CD4-positive, alpha-beta T cell treated with Interleukin-21 for 1 hour (primary cell): ENCODE measurements around the gene AKT2.
"Not testable (repeated sequence)": the region's sequence is repeated elsewhere in the genome, so short reads cannot be mapped to it uniquely, and the experiment has no call there.

Experiments
- DNase-seq: peaks from one replicate; pipeline ENCODE4 v3.0.0-alpha.2; 2020

AKT2 gene

DNA sequence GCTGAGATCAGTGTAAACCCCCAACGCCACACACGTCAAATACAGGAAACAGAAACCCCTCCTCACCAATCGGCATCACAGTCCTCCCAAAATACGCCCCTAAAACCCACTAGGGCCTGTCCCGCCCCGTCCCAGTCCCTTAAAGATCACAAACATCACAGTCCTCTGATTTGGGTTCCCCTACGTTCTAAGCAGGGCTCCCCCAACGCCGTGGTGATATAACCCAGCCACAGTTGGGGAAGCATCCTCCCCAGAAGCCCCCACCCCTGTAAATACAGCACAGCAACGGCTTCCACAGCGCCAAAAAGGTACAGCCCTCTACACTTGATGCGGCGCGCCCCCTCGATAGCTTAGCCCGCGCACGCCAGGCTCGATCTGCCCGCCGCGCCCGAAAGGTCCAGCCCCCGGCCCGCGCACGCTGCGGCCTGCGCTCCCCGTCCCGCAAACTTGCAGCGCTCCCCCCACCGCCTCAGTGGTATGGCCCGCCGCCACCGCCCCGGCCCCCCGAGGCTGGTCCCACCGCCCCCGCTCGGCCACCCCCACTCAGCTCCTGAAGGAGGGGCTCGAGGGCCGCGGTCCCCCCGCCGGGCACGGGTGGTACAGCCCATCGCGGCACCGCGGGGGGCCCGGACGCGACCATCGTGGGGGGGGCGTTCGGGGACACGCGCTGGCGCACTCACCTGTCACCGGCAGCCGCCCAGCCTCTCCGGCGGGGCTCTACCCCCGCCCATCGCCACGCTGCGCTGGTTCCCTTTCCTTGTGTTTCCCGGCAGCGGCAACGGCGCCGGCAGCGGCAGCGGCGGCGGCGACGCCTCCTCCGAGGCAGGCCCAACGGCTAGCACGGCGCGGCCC lies at the start of gene AKT2:
Gene AKT2 (minus strand): TSS at position 845 of the 852 bp plus-strand sequence. CDS start 20,078 bp downstream, outside the sequence.
- peak; percentile 87 for DNase-seq

DNA sequence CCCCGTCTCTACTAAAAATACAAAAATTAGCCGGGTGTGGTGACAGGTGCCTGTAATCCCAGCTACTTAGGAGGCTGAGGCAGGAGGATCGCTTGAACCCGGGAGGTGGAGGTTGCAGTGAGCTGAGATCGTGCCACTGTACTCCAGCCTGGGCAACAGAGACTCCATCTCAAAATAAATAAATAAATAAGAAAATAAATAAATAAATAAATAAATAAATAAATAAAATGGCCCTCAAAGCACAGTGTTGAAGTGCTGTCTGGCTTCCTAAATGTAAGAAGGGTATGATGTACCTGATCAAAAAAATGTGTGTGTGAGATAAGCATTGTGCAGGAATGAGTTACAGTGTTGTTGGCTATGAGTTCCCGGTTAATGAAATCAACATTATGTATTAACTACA lies 47.9 kb upstream of the AKT2 start:
- not testable (repeated sequence) for DNase-seq

DNA sequence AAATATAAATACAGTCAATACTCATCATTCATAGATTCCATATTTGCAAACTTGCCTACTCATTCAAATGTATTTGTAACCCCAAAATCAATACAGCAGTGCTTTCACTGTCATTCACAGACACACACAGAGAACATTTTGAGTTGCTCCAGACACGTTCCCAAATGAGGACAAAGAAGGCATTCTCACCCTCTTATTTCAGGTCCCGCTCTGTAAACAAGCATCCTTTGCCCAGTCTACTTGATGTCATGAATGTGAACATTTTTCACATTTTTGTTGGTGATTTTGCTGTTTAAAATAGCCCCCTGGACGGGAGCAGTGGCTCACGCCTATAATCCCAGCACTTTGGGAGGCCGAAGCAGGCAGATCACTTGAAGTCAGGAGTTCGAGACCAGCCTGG lies 47.5 kb upstream of the AKT2 start:
- no peak for DNase-seq

DNA sequence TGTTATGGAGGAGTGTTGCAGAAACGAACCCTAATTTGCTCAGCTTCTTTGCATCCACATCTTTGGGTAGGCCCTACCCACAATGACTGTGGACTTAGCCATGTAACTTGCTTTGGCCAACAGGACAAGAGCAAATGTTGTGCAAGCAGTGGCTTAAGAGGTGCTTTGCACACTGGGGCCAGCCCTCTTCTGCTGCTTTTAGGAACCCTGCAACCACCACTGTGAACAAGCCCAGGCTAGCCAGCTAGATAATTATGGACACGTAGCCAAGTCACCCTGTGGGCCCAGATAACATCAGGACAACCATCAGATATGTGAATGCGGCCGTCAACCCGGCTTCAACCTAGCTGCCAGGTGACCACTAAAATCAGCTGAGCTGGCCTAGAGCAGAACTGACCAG lies 45.9 kb upstream of the AKT2 start:
- DNase-seq = no peak

DNA sequence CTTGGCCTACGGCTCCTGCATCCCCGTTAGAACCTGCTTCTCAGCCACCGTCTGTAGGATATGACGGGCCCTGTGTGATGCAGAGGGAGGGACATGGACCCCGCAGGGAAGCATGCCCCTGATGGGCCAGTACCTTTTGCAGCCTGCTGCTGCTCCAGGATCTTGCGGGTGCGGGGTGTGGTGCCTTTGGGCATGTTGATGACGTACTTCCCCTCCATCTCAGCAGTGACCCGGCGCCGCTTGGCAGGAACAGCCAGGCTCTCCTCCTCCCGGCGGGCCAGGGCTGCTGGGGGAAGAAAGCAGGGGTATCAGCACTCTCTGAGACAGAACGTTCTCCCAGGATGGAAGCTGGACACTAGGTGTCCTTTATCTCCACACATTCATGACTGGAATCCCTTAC lies 41.1 kb upstream of the AKT2 start:
- no peak for DNase-seq

DNA sequence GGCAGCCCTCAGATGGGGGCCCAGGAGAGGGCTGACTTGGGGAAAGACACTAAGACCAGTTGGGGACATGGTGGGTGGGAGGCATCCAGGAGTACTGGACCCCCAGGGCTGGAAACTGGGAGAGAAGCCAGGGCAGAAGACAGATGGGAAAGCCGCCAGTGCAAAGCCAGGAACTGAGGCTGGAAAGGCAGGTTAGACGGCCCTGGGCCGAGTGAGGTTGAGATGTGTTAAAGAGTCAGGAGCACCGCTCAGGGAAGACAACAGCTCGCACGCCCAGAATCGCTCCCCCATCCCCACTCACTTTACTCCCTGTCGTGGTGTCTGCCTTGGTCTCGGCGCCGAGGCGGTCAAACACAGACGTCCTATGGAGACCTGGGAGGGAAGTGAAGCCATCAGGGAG lies 38.6 kb upstream of the AKT2 start:
- DNase-seq = no peak

DNA sequence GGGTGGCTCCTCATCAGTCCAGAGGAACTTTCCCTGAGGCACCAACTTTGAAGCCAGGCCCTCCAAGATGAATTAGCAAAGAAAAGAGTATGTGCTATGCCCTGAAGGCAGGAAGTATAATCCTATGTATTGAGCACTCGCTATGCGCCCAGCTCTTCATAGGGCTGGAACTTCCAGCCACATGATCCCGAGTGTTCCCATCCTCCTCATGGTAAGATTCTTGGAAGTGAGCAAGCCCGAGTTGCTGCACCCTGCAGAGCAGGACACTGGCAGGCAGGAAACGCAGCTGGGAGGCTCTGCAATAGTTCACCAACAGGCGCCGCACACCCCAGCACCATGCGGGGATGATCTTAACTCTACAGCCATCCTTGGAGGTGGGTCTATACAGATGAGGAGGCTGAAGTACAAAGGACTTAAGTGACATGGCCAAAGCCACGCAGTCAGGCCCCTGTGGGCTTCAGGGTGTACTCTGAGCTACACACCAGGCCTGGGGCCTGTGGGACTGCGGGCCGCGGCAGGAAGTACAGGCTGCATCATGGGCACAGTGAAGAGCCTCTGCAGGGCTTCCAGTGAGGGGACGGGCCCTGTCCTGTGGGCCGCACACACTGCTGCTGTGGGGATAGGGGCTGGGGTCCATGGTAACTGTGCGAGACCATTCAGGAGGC lies 37.9 kb upstream of the AKT2 start:
- DNase-seq = no peak

DNA sequence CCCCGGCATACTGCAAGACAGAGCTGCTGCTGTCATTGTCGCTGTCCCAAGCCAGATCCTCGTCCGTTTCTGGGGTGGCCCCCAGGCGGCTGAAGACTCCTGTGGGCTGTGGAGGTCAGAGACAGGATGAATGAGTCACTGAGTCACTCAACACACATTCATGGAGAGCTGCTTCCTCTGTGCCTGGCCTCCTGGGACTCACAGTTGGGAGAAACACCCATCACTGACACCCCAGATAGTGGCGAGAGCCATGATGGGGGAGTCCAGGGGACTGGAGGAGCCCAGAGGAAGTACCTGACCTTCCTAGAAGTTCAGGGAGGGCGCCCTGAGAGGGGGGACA lies 37.1 kb upstream of the AKT2 start:
- DNase-seq = no peak

DNA sequence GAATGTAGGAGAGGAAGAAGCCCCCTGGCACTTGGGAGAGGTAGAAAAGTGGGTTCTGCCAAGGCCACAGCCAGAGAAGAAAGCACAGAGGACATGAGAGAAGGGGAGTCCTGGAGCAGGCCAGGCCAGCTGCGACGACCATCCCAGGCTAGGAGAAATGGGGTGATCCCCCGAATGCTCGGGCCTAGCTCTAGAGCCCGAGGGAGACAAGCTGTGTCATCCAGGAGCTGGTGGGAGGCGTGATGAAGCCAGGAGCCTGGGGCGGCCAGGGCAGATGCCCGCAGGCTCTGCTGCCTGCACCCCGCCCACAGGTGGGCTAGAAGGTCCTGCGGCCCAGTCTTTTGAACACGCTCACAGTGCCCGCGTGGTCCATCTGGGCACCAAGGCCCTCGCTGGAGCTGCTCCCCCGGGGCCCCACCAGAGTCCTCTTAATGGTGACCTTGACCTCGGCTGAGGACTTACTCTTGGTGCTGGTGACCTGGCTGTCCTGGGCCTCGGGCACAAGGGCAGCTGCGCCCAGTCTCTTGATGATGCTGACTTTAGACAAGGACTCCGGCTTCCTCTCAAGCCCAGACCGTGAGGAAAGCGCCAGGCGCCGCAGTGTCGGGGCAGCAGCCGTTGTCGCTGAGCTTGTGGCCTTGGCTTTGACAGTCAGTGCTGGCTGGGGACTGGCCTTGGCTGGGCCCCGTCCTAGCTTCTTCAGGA lies 36.6 kb upstream of the AKT2 start:
- no peak for DNase-seq

DNA sequence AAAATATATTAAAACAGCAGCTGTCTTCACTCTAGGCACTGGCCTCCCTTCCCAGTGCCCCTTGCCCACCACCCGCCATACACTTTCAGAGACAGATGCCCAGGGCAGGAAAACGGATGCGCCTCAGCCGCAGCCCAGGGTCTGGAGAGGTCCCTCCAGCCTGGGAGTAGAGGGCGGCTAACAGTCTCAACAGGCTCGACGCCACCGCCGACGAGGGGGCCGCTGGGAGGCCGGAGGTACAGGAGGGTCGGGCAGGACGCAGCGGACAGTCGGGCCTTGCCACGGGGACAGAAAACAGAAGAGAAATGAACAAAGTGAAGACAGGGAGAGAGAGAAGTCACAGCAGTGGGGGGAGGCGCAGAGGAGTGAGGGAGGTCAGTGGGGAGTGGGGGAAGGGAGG lies 35.9 kb upstream of the AKT2 start:
- DNase-seq = no peak

DNA sequence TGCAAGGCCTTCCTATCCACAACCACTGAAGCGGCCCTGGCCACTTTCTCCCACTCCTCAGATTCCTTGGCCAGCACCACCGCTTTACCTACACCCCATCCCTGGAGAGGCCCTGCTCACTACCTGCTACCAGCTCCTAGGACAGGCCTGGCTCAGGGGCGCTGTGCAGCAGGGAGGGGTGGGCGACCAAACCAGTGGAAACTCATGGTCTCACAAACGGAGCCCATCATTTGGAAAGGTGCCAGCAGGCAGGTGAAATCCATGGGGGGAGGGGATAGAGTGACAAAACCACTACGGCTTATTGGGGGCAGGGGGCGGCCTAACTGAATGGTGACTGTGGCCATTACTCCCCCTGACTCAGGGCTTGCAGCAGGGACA lies 35.4 kb upstream of the AKT2 start:
- no peak for DNase-seq

DNA sequence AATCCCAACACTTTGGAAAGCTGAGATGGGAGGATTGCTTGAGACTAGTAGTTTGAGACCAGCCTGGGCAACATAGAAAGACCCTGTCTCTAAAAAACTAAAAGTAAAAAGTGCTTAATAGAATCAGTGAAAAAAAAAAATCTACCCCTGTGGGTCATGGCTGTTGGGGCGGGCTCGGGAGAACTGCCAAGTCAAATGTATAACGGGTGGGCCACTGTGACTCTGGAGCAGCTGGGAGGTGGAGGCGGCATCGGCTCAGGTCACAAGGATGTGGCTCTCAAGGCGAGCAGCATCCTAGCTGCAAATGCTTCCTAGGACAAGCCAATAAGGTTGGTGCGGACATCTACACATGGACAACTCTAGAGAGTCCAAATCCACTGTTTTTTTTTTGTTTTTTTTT lies 32.2 kb upstream of the AKT2 start:
- DNase-seq = no peak

DNA sequence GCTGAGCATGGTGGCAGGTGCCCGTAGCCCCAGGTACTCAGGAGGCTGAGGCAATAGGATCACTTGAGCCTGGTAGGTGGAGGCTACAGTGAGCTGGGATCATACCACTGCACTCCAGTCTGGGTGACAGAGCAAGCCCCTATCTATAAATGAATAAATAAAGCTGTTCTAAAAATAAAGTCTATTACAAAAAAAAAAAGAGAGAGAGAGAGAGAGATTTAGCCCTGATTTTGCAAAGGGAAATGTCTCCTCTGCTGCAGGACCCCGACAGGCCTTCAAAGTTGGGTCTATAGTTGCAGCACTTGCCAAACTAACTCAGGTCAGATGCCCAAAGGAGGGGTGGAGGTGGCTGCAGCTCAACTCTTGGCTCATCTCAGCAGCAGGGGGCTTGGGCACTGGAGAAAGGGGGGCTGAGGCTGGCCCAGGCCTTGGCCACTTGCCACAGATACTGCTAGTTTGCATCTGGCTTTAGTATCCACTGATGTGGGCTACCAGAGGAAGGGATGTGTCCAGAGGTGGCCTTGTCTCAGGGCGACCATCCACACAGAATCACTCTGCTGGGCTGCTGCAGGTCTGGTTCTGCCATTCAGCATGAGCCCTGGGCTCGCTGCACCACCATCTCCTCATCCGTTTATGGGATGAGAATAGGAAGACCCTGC lies 30.8 kb upstream of the AKT2 start:
- DNase-seq = no peak

DNA sequence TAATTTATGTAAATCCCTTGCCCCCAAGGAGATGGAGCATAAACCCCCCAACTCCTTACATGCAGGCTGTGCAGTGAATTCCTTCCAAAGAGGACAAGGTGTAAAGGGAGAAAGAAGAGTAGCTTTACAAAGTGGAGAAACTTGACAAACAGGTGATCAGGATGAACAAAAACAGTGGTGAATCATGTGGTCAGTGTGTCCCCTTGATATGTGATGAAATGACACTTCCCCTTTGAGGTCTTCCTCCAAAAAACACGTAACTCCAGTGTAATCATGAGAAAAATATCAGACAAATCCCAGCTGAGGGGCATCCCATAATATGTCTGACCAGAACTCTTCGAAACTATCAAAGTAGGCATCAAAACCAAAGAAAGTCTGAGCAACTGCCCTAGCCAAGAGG lies 29.5 kb upstream of the AKT2 start:
- no peak for DNase-seq

DNA sequence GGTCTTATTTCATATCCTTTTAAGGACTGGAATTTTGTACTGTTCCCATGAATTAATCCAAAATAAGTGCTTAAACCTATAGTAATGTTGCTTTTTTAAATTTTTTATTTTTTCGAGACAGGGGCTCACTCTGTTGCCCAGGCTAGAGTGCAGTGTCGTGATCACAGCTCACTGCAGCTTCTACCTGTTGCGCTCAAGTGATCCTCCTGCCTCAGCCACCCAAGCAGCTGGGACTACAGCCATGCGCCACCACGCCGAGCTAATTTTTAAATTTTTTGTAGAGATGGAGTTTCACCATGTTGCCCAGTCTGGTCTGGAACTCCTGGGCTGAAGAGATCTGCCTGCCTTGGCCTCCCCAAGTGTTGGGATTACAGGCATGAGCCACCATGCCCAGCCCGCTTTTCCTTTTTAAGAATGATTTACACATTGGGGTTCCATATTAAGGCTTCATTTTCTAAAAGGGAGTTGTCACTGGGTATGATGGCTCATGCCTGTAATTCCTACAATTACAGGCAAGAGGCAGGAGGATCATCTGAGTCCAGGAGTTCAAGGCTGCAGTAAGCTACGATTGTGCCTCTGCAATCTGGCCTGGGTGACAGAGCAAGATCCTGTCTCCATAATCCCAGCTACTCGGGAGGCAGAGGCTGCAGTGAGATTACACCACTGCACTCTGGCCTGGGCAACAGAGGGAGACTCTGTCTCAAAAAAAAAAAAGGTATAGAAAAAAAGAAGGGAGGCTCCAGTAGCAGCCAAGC lies 28.3 kb upstream of the AKT2 start:
- no peak for DNase-seq

DNA sequence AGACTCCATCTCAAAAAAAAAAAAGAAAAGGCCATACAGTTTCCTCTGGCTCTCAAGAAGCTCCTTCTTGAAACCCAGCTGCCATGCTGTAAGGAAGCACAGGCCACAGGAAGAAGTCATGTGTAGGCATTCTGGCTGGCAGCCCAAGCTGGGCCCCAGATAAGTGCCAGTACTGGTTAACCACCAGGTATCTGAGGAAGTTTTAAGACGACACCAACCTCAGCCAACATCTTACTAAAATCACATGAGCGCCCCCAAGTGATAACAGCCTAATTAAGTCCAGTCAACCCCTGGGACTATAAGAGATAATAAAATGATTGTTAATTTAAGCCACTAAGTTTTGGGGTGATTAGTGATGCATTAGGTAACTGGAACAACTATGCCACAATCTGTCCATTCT lies 27.4 kb upstream of the AKT2 start:
- no peak for DNase-seq

DNA sequence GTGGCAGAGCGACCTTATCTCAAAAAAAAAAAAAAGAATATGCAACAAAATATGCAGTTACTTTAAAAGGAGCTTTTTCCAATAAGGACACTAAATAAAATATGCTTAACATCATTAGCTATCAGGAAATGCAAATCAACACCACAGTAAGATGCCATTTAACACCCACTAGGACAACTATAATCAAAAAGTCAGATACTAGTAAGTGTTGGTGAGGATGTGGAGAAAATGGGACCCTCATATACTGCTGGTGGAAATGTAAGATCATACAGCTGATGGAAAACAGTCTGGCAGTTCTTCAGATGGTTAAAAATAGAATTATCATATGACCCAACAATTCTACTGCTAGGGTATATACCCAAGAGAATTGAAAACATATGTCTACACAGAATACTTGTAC lies 24.5 kb upstream of the AKT2 start:
- no peak for DNase-seq

DNA sequence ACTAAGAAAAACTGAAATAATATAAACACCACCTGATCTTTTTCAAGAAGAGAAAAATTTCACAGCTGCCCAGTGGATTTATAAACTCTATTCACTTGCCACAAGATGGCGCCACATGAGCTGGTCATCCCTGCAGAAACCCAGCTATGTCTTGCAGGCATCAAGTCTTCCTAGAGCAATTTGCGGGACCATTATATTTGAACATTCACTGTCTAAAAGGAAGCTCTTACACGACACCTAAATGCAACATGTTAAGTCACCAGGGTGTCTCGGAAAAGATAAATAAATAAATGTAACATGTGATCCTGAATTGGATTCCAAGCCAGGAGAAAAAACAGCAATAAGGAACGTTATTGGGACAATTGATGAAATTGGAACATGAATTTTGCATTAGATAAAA lies 20.3 kb upstream of the AKT2 start:
- peak; percentile 78 for DNase-seq

DNA sequence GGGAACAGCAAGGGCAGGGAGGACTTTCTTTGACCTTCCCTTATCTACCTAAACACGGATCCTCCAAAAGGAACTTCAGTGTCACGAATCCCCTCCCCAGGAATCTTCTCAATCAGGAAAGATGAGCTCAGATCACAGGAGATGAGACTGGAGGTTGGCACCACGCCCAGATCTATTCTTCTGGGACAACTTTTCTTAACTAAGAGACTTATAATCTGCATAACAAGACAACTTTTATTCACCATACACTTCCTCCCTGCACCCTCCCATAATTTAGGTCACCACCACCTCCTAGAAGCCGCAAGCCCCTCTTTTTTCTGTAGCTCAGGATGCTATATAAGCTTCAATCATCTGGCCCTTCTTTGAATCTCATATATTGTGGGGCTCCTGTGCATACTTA lies 19.2 kb upstream of the AKT2 start:
- no peak for DNase-seq

DNA sequence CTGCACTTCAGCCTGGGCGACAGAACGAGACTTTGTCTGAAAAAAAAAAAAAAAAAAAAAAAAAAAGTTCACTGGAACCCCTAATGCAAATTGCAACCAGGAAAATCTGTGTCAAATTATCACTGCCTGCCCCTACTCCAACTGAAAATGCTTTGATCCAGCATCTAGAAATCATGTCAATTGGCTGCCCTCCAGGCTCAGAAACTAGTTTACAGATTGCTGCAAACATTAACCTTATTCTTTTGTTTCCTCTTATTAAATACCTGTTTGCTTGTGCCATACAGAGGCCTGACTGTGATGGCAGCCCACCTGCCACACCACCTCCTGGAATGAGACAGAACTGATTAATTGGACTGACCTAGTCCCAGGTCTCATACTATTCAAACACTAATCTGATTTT lies 18.6 kb upstream of the AKT2 start:
- no peak for DNase-seq

DNA sequence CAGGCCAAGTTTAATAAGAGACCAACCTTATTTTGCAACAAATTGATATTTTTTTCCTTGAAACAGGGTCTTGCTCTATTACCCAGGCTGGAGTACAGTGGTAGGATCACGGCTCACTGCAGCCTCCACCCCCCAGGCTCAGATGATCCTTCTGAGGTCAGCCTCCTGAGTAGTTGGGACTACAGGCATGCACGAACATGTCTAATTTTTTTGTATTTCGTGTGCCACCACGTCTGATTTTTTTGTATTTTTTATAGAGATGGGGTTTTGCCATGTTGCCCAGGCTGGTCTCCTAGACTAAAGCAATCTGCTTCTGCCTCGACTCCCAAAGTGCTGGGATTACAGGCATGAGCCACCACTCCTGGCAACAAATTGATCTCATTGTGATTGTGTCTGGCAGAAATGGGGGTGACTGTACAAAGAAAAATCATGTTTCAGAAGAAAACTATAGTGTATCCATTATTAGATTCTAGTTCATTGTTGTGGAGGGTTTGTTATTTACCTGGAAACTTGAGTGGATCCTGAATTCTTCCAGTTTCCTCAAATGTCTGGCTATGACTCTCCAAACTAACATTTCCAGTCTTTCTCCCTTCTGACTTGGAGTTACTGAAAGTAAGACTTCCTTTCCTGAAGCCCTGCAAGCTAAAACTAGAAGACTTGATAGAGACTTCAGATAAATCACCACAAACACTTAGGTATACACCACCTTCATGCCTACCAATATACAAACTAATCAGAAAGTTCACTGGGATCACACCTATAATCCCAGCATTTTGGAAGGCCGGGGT lies 17.3 kb upstream of the AKT2 start:
- DNase-seq = no peak

DNA sequence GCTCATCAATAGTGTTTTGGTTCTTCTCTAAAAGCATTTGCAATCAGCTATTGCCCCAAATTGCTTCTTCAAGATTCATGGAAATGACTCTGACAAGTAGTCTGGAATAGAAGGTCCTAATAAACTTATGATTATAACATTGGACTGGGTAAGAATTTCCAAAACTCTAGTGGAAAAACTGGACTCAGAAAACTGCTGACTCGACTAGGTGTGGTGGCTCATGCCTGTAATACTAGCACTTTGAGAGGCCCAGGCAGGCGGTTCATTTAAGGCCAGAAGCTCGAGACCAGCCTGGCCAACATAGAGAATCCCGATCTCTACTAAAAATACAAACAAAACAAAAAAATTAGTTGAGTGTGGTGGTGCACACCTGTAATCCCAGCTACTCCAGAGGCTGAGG lies 15.5 kb upstream of the AKT2 start:
- DNase-seq = no peak
